Retina (tissue), 1 donor: ENCODE measurements around the gene AZU1.
"Not testable (repeated sequence)": the region's sequence is repeated elsewhere in the genome, so short reads cannot be mapped to it uniquely, and the experiment has no call there.

Experiments used
- DNase-seq: peaks from one replicate; pipeline ENCODE4 v3.0.0-alpha.2; 2016

Gene AZU1

GRCh38 chr19:831407-832369 lies 4.1 kb downstream of the AZU1 start:
- DNase-seq = no peak

- DNase-seq = no peak
Observed at GRCh38 chr19:834216-834615, 6.6 kb downstream of the AZU1 start.

- DNase-seq = no peak
Observed at GRCh38 chr19:835210-835810, 7.7 kb downstream of the AZU1 start.

GRCh38 chr19:840519-841206 lies 13.0 kb downstream of the AZU1 start, which contains the start of gene PRTN3:
TSS of gene PRTN3 (plus strand) at chr19:840999. CDS start at chr19:841009, 10 bp downstream.
- no peak for DNase-seq

DNA sequence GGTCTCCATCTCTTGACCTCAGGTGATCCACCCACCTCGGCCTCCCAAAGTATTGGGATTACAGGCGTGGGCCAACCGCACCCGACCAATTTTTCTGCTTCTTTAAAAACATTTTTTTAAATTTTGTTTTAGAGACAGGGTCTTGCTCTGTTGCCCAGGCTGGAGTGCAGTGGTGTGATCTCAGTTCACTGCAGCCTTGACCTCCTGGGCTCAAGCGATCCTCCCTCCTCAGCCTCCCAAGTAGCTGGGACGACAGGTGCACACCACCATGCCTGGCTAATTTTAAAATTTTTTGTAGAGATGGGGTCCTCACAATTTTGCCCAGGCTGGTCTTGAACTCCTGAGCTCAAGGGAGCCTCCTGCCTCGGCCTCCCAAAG lies 15.2 kb downstream of the AZU1 start:
- not testable (repeated sequence) for DNase-seq

DNA sequence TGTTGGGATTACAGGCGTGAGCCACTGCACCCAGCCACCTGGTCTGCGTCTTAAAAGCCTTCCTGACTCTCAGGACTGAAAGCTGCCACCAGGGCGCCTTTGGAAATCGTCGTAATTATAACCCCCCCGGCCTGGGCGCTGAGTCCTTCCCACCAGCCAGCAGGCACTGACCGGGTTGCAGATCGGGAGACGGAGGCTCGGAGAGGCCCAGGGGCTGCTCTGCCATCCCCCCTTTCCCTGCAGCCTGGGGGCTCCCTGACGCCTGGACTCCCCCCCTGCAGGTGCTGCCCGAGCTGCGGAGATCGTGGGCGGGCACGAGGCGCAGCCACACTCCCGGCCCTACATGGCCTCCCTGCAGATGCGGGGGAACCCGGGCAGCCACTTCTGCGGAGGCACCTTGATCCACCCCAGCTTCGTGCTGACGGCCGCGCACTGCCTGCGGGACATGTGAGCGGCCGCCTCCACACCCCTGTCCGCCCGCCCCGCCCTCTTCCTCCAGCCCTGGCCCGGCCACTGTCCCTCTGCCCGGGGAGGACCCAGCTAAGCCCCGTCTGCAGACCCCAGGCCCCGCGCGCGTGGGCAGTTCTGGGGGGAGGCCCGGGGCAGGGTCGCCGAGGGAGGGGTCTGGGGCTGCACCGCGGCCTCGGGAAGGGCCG lies 15.7 kb downstream of the AZU1 start:
- DNase-seq = peak; percentile 55

DNA sequence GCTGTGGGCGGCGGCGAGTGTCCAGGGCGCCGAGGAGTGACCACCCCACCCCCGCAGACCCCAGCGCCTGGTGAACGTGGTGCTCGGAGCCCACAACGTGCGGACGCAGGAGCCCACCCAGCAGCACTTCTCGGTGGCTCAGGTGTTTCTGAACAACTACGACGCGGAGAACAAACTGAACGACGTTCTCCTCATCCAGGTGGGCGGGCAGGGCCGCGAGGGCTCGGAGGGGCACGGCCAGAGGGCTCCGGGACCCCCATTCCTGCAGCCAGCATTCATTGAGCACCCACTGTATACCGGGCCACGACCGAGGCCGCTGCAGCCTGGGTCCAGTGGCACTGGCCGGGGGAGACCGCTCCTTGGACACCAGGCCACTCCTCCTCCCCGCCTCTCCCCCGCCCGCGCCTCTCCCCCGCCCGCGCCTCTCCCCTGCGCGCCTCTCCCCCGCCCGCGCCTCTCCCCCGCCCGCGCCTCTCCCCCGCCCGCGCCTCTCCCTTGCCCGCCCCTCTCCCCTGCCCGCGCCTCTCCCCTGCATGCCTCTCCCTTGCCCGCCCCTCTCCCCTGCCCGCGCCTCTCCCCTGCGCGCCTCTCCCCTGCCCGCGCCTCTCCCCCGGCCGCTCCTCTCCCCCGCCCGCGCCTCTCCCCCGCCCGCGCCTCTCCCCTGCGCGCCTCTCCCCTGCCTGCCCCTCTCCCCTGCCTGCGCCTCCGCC lies 16.4 kb downstream of the AZU1 start:
- DNase-seq = no peak

DNA sequence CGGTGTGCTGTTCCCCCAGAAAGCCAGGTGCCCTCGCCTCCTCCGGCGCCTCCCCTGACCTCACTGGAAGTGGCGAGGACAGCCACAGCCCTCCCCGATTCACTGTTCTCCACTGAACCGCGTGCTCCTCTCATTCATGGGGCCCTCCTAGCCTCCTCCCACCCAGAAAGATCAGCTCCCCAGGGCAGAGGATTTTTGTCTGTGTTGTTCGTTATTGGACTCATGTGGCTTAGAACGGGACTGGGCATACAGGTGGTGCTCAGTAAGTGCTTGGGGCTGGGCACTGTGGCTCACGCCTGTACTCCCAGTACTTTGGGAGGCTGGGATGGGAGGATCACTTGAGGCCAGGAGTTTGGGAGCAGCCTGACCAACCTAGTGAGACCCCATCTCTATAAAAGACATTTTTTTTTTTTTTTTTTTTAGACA lies 16.9 kb downstream of the AZU1 start:
- no peak for DNase-seq

GRCh38 chr19:845707-846521 lies 18.3 kb downstream of the AZU1 start:
- DNase-seq = no peak

GRCh38 chr19:848386-848921 lies 20.8 kb downstream of the AZU1 start:
- no peak for DNase-seq

- DNase-seq = not testable (repeated sequence)
Observed at GRCh38 chr19:849195-849594, 21.6 kb downstream of the AZU1 start.

- peak; percentile 68 for DNase-seq
Observed at GRCh38 chr19:850221-850978, 22.8 kb downstream of the AZU1 start.

DNA sequence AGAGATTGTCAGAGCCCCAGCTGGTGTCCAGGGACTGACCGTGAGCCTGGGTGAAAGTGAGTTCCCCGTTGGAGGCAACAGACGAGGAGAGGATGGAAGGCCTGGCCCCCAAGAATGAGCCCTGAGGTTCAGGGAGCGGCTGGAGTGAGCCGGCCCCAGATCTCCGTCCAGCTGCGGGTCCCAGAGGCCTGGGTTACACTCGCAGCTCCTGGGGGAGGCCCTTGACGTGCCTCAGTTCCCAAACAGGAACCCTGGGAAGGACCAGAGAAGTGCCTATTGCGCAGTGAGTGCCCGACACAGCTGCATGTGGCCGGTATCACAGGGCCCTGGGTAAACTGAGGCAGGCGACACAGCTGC lies 23.3 kb downstream of the AZU1 start:
- DNase-seq = no peak

DNA sequence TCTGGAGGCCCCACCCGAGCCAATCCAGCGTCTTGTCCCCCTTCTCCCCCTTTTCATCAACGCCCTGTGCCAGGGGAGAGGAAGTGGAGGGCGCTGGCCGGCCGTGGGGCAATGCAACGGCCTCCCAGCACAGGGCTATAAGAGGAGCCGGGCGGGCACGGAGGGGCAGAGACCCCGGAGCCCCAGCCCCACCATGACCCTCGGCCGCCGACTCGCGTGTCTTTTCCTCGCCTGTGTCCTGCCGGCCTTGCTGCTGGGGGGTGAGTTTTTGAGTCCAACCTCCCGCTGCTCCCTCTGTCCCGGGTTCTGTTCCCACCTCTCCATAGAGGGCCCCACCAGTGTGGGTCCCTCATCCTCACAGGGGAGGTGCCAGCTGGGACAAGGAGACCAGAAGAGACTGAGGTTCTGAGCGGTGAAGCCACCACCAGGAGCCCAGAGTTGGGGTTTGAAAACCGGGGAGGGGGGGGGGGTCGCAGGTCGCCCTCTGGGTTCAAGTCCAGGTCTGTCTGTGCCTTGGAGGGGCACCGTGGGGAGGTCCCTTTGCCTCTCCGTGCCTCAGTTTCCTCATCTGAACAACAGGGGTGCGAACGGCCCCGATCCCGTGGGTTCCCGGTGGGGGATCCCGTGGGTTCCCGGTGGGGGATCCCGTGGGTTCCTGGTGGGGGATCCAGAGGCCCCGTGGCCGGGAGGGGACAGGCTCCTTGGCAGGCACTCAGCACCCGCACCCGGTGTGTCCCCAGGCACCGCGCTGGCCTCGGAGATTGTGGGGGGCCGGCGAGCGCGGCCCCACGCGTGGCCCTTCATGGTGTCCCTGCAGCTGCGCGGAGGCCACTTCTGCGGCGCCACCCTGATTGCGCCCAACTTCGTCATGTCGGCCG lies 24.7 kb downstream of the AZU1 start, which contains the start of gene ELANE:
ELANE (plus strand) TSS at position 168 of the 878 bp plus-strand sequence; CDS start at position 194, 26 bp downstream.
- no peak for DNase-seq

DNA sequence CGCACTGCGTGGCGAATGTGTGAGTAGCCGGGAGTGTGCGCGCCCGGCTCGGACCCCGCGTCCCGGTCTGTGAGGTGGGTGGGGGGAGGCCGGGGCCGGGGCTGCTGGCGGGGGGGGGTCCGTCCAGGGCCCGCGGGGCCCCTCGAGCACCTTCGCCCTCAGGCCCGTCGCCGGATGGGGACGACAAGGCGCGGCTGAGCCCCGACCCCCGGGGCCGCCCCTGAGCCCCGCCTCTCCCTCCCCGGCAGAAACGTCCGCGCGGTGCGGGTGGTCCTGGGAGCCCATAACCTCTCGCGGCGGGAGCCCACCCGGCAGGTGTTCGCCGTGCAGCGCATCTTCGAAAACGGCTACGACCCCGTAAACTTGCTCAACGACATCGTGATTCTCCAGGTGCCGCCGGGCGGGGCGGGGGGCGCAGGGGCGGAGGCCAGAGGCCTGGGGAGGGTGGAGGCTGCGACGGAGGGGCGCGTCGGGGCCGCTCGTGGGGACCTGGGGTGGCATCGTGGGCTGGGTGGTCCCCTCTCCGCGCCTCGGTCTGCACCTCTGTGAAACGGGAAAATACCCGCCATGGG lies 25.5 kb downstream of the AZU1 start:
- no peak for DNase-seq

GRCh38 chr19:853614-854220 lies 26.1 kb downstream of the AZU1 start:
- DNase-seq = not testable (repeated sequence)

DNA sequence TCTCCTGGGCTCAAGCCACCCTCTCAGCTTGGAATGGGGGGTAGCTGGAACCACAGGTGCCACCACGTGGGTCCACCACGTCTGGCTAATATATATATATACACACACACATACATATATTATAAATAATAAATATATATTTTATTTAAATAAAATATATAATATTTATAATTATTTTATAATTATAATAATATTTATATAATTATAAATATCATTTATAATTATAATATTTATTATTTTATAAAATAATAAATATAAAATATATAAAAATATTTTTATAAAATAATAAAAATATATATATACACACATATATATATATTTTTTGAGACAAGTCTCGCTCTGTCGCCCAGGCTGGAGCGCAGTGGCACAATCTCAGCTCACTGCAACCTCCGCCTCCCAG lies 26.9 kb downstream of the AZU1 start:
- no peak for DNase-seq

DNA sequence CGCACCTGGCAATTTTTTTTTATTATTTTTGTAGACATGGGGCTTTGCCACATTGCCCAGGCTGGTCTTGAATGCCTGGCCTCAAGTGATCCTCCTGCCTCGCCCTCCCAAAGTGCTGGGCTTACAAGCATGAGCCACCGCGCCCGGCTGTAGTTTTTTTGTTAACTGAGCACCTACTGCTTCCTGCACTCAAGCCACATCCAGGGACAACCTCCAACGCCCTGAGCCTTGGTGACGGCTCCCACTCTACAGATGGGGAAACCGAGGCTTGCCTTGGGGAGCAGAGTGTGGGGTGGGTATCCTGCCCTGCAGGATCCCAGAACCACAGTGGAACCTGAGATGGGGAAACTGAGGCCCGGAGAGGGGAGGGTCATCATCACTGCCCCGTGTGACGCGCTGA lies 27.5 kb downstream of the AZU1 start:
- no peak for DNase-seq
